Activated CD8-positive, alpha-beta memory T cell treated with anti-CD3 and anti-CD28 coated beads, Interleukin-2, amount 50 U/mL, for 24 hours (primary cell): ENCODE data around the gene RAI14.

Source experiments
- DNase-seq: peaks from one replicate; pipeline ENCODE4 v3.0.0-alpha.2; 2020; ENCODE audit errors: extremely low read depth

The RAI14 gene

DNA sequence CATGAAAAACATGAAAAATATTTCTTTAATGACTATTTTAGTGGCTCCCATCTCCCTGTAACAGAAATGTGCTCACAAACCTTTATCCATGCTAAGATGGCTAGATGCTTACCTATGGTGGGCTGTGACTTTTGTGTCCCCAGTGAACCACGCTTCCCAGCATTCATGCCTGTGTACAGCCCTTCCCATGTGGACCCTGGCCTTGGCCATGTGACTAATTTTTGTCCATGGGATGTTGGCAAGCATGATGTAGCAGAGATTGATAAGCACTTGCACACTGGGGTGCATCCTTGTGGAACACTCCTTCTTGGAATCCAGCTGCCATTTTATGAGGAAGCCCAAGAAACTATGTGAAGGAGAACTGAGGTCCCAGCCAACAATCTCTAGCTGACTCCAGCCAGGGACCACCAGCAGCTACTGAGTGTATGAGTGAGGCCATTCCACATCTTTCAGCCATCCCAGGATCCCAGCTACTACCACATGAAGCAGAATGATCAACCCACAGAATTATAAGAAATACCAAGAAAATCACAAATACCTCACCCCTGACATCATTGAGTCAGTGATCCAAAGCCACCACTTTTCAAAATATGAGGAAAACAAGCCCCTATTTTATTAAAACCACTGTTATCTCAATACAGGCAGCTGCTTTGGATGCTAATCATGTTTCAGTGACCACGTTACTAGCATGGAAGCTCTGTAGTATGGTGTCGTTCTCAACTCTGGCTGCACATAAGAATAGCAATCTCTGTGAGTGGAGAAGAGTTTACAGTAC lies 16.1 kb upstream of the RAI14 start:
- no peak for DNase-seq

DNA sequence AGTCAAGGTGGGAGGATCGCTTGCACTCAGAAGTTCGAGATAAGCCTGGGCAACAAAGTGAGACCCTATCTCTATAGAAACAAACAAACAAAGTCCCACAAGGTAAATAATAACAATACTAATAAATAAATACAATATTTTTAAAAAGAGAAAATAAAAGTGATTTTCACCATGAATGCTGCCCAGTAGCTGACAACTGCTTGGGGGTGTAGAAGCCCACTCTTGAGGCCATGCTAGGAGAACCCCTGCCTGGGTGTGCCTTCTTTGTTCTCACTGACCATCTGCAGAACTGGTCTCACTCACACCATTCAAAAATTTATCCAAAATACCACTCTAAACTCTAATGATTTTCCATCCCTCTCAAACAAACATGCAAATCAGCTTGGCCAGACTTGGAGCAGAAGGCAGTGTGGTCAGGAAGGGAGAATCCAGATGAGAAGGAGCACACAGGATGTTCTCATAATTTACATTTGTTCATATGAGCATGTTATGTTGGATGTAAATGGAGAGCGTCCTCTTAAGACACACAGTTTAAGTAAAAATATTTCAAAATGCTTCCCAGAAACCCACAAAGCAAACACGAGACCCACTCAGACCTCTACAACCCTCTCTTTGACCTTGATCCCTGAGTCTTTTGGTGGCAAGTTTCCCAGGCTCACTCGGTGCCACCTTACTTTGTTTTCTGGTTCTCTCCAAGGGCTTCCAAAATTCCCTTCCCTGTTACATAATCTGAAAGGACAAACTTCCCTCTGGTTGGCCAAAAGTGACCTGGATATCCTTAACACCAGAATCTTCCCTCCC lies 7.9 kb upstream of the RAI14 start:
- no peak for DNase-seq

- no peak for DNase-seq
Measured at GRCh38 chr5:34648840-34649158, 7.3 kb upstream of the RAI14 start.

GRCh38 chr5:34651791-34652190 lies 4.3 kb upstream of the RAI14 start:
- no peak for DNase-seq

DNA sequence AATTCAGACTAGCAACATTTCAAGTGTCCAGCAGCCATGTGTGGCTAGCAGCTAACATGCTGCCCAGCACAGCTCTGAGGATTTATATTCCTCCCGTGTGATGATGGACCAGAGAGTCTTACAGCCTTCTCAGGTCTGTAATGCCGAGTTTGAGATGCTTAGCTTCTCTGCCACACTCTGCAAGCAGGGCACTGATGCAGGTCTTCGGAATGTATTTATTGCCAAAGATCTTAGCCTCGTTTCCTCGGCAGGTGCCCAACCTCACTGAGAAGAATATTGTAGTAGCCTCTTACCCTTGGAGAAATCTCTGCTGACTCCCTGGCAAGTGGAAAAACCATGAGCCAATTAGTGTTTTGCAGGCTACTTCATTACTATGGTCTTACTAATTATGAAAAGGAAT lies 3.7 kb upstream of the RAI14 start:
- DNase-seq, result no peak

GRCh38 chr5:34652914-34653313 lies 3.2 kb upstream of the RAI14 start:
- DNase-seq, result no peak

DNA sequence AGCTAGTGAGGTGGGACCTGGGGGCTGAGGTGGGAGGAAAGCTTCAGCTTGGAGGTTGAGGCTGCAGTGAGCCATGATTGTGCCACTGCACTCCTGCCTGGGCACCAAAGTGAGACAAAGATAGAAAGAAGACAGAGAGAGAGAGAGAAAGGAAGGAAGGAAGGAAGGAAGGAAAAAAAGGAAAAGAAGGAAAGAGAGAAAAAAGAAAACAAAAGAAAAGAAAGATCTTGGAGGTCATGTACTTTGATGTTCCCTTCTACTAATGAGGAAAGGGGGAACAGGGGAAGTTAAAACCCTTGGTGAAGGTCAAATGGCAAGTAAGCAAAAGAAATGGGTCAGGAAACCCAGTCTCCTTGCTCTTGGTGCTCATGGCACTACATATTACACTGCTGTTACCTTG lies 2.4 kb upstream of the RAI14 start:
- no peak for DNase-seq

- DNase-seq, result no peak
Measured at GRCh38 chr5:34655354-34655991, 655 bp upstream of the RAI14 start.

GRCh38 chr5:34656700-34657273 lies 659 bp downstream of the RAI14 start:
- DNase-seq, result no peak

DNA sequence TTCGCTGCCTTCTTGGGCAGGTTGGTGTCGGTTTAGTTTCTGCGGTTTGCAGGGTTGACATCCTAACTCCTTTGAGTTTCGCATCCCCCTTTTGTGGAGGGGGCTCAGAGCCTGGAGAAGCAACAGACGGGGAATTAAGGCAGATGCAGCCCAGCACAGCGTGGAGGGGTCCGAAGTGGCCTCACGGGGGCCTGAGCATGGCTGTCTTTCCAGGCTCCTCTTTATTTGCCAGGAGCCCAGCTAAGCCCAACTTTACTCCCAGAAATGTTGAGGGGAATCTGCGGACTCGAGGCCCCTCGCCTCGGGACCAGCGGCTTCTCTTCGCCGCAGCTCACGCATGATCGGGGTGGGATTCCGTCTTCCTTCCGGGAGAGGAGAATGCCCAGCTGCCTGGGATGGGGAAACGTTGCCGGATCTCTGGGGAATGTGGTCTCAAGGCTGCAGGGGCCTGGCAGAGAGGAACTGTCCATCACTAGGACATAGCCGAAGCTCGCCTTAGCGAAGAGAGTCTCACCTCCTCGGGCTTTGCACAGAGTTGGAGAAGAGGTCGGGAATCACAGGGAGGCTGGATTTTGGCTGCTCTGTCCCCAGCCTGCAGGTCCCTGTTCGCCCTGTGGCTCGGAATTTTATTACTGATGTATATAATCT lies 1.3 kb downstream of the RAI14 start:
- no peak for DNase-seq

DNA sequence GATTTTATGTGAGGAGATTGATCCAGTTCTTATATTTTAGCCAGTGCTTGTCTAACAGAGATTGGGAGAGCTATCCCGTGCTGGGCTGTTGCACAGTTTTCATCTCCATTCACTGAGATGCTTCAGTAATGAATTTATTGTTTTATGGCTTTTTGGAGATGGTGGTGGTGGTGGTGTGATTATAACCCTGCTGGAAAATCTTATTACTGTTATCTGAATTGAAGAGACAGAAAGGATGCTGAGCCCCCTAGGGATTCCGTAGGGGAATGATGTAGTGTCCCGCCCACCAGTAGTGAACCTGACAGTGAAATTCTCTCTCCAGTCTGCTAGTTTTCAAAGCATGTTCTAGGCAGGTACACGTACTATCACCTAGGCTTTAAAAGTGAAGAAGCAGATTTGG lies 1.9 kb downstream of the RAI14 start:
- DNase-seq, result no peak

- DNase-seq, result no peak
Measured at GRCh38 chr5:34659168-34659567, 3.0 kb downstream of the RAI14 start.

- DNase-seq, result no peak
Measured at GRCh38 chr5:34660444-34660843, 4.3 kb downstream of the RAI14 start.

DNA sequence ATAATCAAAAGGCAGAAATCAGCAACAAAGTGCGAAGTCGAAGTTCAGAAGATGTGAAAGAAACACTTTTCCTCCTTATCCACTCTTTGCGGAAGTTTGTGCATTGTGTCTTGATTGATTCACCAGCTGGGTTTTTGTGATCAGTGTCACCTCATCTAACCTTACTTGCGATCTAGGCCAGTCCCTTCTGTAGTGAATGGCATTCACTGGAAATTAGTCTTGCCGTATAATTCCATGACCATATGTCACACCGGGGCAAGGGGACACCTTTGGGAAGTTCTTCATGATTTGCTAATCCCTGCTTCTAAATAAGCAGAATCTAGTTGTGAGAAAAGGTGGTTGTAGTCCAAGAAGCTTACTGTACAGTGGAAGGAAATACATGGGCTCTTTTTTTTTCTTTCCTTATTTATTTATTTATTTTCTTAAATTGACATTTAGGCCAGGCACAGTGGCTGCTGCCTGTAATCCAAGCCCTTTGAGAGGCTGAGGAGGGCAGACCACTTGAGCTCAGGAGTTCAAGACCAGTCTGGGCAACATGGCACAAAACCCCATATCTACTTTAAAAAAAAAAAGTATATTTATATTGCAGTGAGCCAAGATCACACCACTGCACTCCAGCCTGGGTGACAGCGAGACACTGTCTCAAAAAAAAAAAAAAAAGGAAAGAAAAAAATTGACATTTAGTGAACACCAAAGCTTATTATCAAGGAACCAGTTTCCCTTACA lies 7.8 kb downstream of the RAI14 start:
- DNase-seq, result no peak

- no peak for DNase-seq
Measured at GRCh38 chr5:34666392-34667080, 10.4 kb downstream of the RAI14 start.

GRCh38 chr5:34667705-34668104 lies 11.6 kb downstream of the RAI14 start:
- DNase-seq, result no peak

- DNase-seq, result no peak
Measured at GRCh38 chr5:34669931-34670516, 13.9 kb downstream of the RAI14 start.

DNA sequence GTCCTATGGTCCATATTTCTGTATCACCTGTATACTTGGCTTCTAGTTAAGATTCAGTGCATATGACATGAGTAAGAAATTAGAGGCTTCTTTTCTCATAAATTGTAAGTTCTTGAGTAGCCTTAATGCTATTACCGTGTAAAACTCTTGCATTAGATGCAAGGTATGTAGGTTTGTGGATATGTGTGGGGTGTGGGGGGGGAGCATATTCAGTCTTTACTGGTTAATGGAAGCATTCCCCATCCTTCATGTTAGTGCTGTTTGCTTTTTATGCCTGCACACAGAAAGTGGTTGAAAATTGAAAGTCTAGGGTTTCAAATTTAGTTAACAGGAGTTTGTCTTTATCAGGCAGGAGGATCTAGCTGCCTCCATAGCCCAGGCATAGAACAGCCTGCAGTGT lies 16.1 kb downstream of the RAI14 start:
- no peak for DNase-seq

- no peak for DNase-seq
Measured at GRCh38 chr5:34673463-34674125, 17.5 kb downstream of the RAI14 start.

GRCh38 chr5:34674187-34674586 lies 18.1 kb downstream of the RAI14 start:
- no peak for DNase-seq
